Hair follicular keratinocyte (primary cell): ENCODE data around the gene GCC1. TPM values are rescaled to one million over a fixed set of nuclear protein-coding genes. Genes with fewer than 3 reads are reported as not detected.

ENCODE experiments used
- total RNA-seq: library from RNA; depleted of rRNA; stranded (reverse); fragments of >200 nt; gene quantifications from 2 replicates; pipeline ENCODE4 v1.2.3, GENCODE V29; 2015

GCC1 gene
- total RNA-seq, result 19.4 and 23.3 TPM in 2 replicates

GRCh38 chr7:127585044-127585953 is at the start of gene GCC1:
GCC1 (minus strand) TSS chr7:127585596; CDS start chr7:127585182, 414 bp downstream.

GRCh38 chr7:127618042-127618441 is 32.6 kb upstream of the GCC1 start, which contains the start of gene PAX4:
PAX4 (minus strand) TSS chr7:127618142; CDS start chr7:127615928, 2,214 bp downstream.

GRCh38 chr7:127588019-127588696 is 2.8 kb upstream of the GCC1 start, which contains the start of gene ARF5:
ARF5 (plus strand) TSS chr7:127588411; CDS start chr7:127588499, 88 bp downstream.

Other genes starting within 250 kb of the GCC1 start
- gene ZNF800, start 192.9 kb downstream of the GCC1 start, total RNA-seq, result 9.8 and 12.3 TPM in 2 replicates
- gene ARF5, start 2.8 kb upstream of the GCC1 start, total RNA-seq, result 356 and 391 TPM in 2 replicates
- 2.4 and 6.2 TPM in 2 replicates for gene FSCN3, start 8.1 kb upstream of the GCC1 start, total RNA-seq
- not detected in 2 replicates for gene PAX4, start 32.5 kb upstream of the GCC1 start, total RNA-seq
- 204 and 242 TPM in 2 replicates for gene SND1, start 66.6 kb upstream of the GCC1 start, total RNA-seq